GM12873 (cell line): ENCODE results near the gene CDCA7L.

ENCODE experiments used
- CTCF ChIP-seq: IDR thresholded peaks from 2 replicates; pipeline ENCODE4 v1.5.1; 2012; ENCODE audit warnings: low read depth, mild to moderate bottlenecking, moderate library complexity, low read length, control low read depth; ENCODE audit not compliant: insufficient read depth; ENCODE audit errors: missing control alignments

CDCA7L gene

DNA sequence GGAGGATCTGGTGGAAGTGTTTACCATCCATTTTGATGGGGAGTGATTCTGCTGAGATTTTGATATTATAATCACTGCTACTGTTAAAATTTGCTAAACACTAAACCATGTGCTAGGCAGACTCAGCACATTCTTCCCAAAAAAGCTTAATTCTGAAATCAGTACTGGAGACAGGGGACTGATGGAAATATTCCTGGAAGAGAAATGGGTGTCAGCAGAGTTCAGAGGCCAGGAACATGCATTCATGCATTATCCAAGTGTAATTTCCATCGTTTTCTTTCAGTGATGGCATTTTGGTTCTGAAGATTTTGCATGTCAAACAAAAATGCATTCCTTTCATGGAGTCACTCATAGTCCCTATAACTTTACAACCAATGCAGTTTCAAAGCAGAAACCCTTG lies 79.0 kb downstream of the CDCA7L start:
- TF ChIP-seq CTCF = no peak

DNA sequence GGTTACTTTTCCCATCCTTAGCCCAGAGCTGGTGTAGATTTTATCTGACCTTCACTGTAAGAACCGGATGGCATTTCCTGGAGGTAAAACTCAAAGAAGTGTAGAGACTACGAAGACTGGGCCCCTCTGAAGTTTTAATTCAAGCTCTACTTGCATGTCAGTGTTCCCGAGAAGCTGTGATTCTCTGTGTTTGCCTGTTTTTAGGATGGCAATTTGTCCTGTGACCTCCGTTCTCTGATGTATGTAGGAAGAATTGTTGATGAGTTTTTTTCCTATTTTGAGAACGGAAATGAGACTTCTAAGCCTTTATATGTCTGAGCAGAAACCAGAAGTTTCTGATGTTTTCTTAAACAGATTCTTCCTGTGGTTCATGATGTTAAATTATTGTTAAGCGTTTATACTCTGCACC lies 94.1 kb downstream of the CDCA7L start:
- TF ChIP-seq CTCF = no peak
